ENCODE results near the gene DNAJC21.

DNAJC21 gene

DNA sequence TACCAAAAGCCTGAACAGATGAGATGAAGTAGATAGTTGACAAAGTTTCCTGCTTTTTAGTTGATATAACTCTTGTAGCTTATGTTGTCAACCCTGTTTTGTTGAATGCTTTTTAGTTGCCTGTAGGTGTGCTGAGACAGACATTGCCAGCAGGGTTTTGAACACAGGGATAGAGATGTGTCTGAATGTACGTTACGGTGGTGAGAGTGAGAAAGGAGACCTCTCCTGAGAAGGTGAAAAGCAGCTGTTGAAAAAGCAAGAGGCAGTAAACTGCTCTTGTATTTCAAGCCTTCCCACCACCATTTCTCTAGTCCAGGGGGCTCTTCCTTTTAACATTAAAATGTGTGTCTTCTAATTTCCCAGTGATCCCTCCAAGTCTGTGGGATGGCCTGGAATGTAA is 14.7 kb downstream of the DNAJC21 start:
- no peak overlapping the region for H3K4me3 ChIP-seq (replicated peaks; ENCODE audit: low read depth, low read length)
- no peak for DNase-seq (ENCODE audit: extremely low read depth, low read depth)
- TF ChIP-seq, protein P1, sequence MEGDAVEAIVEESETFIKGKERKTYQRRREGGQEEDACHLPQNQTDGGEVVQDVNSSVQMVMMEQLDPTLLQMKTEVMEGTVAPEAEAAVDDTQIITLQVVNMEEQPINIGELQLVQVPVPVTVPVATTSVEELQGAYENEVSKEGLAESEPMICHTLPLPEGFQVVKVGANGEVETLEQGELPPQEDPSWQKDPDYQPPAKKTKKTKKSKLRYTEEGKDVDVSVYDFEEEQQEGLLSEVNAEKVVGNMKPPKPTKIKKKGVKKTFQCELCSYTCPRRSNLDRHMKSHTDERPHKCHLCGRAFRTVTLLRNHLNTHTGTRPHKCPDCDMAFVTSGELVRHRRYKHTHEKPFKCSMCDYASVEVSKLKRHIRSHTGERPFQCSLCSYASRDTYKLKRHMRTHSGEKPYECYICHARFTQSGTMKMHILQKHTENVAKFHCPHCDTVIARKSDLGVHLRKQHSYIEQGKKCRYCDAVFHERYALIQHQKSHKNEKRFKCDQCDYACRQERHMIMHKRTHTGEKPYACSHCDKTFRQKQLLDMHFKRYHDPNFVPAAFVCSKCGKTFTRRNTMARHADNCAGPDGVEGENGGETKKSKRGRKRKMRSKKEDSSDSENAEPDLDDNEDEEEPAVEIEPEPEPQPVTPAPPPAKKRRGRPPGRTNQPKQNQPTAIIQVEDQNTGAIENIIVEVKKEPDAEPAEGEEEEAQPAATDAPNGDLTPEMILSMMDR (IDR thresholded peaks at IDR 0.05; ENCODE audit: low read depth, low read length, missing control alignments): no peak

DNA sequence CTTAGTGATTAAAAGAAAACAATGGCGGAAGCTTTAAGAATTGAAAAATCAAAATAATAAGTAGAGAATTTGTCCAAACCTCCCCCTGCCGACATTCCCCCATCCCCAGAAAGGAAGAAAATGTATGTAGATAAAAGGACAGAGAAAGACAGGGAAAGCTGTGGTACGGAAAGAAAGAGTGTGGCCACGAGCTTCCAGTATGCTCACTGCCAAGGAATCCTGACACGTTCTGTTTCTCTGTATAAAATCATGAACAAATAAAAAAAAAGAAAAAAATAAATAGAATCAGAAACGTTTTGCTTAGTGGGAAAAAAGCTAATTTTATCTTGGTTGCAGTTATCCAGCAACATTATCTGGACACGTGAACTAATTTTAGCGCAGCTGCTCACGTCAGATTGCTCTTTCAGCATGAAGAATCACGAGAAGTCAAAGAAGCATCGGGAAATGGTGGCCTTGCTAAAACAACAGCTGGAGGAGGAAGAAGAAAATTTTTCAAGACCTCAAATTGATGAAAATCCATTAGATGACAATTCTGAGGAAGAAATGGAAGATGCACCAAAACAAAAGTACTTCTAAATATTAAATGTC is 15.2 kb downstream of the DNAJC21 start:
- TF ChIP-seq, protein P1 (IDR thresholded peaks at IDR 0.05; ENCODE audit: low read depth, low read length, missing control alignments): no peak
- no peak overlapping the region for H3K4me3 ChIP-seq (replicated peaks; ENCODE audit: low read depth, low read length)
- DNase-seq (ENCODE audit: extremely low read depth, low read depth): no peak

DNA sequence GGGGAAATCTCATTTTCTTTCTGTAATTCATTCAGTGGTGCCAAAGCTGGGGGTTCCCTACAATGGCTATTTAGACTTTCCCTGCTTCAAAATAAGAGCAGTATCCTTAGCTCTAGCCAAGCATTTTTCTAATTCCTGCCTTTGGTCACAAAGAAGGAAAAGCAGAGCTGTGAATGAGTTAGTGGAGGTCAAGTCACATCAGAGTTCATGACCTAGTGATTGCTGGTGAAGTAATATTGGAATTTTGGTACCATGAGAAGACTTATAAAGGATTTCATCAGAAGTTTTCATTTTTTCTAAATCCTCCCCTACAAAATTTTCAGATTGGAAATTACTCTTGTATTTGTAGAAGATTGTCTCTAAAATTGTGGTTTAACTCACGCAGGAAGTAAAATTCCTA is 28.0 kb downstream of the DNAJC21 start:
- DNase-seq (ENCODE audit: extremely low read depth, low read depth): no peak
- H3K4me3 ChIP-seq (replicated peaks; ENCODE audit: low read depth, low read length): no peak overlapping the region
- TF ChIP-seq, protein P1 (IDR thresholded peaks at IDR 0.05; ENCODE audit: low read depth, low read length, missing control alignments): no peak

DNA sequence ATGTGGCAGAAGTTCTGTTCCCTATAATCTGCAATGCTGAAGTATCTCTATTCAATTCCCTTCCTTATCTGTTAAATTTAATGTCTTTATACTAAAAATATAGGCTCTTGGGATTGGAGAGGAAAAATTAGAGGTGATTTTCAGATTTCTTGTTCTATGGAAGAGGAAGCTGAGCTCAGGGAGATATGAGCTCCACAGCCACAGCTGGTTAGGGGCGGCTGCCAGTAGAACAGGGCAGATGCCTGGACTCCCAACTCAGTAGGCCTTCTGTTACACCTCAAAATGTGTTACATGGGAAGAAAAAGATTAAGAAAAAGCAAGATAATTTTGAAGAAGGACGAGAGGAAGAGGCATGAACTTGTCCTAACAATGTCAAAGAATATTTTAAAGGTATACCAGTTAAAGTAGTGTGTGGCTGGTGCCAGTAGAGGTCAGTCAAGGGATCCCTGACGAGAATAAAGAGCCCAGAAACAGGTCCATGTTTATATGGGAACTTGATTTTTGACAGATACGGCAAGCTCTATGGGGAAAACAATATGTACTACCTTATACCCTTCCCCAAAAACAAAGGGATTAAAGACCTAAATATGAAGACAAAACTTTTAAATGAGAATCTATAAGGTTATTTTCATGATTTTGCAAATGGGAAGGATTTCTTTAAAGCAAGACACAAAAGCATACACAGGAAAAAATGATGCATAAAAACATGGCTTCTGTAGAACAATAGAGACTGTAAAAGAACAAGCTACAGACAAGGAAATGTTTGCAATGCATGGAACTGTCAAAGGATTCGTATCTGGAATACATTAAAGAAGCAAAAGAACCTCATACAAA is 28.7 kb downstream of the DNAJC21 start:
- TF ChIP-seq, protein P1 (IDR thresholded peaks at IDR 0.05; ENCODE audit: low read depth, low read length, missing control alignments): peak; percentile 55
- no peak for DNase-seq (ENCODE audit: extremely low read depth, low read depth)
- no peak overlapping the region for H3K4me3 ChIP-seq (replicated peaks; ENCODE audit: low read depth, low read length)

DNA sequence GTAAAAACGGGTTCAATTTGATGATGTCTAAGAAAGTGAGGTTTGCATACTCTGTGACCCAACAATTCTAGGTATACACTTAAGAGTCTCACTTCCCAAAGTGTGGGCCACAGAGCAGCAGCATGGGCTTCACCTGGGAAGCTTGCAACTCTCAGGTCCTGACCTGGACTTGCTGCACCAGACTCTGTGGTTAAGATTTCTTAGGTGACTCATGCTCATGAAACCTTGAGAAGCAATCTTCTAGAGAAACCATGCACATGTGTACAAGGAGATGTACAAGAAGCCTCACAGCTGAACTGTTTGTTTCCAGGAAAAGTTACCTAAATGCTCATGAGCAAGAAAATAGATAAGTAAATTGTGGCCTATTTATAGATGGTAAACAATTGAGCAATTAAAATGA is 30.0 kb downstream of the DNAJC21 start:
- TF ChIP-seq, protein P1 (IDR thresholded peaks at IDR 0.05; ENCODE audit: low read depth, low read length, missing control alignments): no peak
- peak; percentile 35 for DNase-seq (ENCODE audit: extremely low read depth, low read depth)

DNA sequence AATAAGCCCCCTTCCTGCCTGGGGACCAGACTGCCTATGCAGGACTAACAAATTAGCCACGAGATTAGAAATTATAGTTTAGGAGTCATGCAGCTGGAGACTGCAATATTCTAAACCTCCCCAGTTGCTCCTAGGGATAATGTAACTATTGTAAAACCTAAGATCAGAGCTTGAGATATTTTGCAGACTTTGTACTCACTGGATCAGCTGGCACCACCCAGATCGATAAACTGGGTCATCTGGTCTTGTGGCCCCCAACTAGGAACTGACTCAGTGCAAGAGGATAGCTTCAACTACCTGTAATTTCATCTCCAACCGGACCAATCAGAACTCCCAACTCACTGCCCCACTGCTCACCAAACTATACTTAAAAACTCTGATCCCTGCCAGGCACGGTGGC is 38.2 kb downstream of the DNAJC21 start:
- no peak for DNase-seq (ENCODE audit: extremely low read depth, low read depth)
- TF ChIP-seq, protein P1 (IDR thresholded peaks at IDR 0.05; ENCODE audit: low read depth, low read length, missing control alignments): no peak
- H3K4me3 ChIP-seq (replicated peaks; ENCODE audit: low read depth, low read length): no peak overlapping the region

More for the DNA sequence above, 30.0 kb downstream of the DNAJC21 start:
- no peak overlapping the region for H3K4me3 ChIP-seq (replicated peaks; ENCODE audit: low read depth, low read length)
